Right atrium auricular region (tissue), 2 donors: ENCODE results near the gene SLC17A8. TPM values are rescaled to one million over a fixed set of nuclear protein-coding genes. Genes with fewer than 3 reads are reported as not detected.

Source experiments
- DNase-seq: peaks from one replicate; pipeline ENCODE4 v3.0.0-alpha.2; 2019; ENCODE audit warnings: low spot score
- H3K27ac ChIP-seq, 2 donors: fragments of 200-600 bp; sonication (generic); 1 replicate in 1 of 2; 2 replicates in 1 of 2; pipeline ENCODE4 v1.5.1; 2016 to 2019
- H3K27me3 ChIP-seq, 2 donors: fragments of 200-600 bp; sonication (generic); one replicate each; pipeline versions ENCODE4 v1.5.1 to v1.6.0; 2017 to 2019
- H3K36me3 ChIP-seq: fragments of 200-600 bp; sonication (generic); one replicate; pipeline ENCODE4 v1.5.1; 2016
- H3K4me1 ChIP-seq, 2 donors: fragments of 200-600 bp; sonication (generic); one replicate each; pipeline versions ENCODE4 v1.5.1 to v1.6.0; 2017 to 2019
- H3K4me3 ChIP-seq, 2 donors: fragments of 200-600 bp; sonication (generic); 1 replicate in 1 of 2; 2 replicates in 1 of 2; pipeline ENCODE4 v1.5.1; 2017 to 2019; ENCODE audit warnings: mild to moderate bottlenecking in 1 of 2, moderate library complexity in 1 of 2
- H3K9me3 ChIP-seq, 2 donors: fragments of 200-600 bp; sonication (generic); one replicate each; pipeline ENCODE4 v1.5.1; 2019
- CTCF ChIP-seq, 2 donors: fragments of 200-600 bp; sonication (generic); IDR thresholded peaks; one replicate each; pipeline ENCODE4 v1.5.1; 2019; ENCODE audit warnings: antibody characterized with exemption in 2 of 2
- total RNA-seq, 2 donors: library from RNA; depleted of rRNA; stranded (reverse); fragments of >200 nt; gene quantifications; one replicate each; pipeline ENCODE4 v1.1.0, GENCODE V29; 2016

The SLC17A8 gene
- total RNA-seq, 2 donors from 2014 or later: not detected

- DNase-seq: no peak
- H3K27me3 ChIP-seq: no peaks in the 10 kb centered on the region
- no peak overlapping the region for H3K27ac ChIP-seq
- no peak for TF ChIP-seq CTCF (IDR thresholded peaks at IDR 0.05)
- H3K4me1 ChIP-seq: no peaks in the 10 kb centered on the region
- H3K4me3 ChIP-seq: no peak overlapping the region
- H3K9me3 ChIP-seq: no peaks in the 10 kb centered on the region
- no peaks in the 10 kb centered on the region for H3K36me3 ChIP-seq
Measured at GRCh38 chr12:100345020-100345767, 11.7 kb upstream of the SLC17A8 start.

- no peaks in the 10 kb centered on the region for H3K9me3 ChIP-seq
- H3K36me3 ChIP-seq: no peaks in the 10 kb centered on the region
- no peak for DNase-seq
- no peak overlapping the region for H3K4me3 ChIP-seq
- H3K27ac ChIP-seq: no peak overlapping the region
- no peak for TF ChIP-seq CTCF (IDR thresholded peaks at IDR 0.05)
- no peaks in the 10 kb centered on the region for H3K27me3 ChIP-seq
- no peaks in the 10 kb centered on the region for H3K4me1 ChIP-seq
Measured at GRCh38 chr12:100346660-100347059, 10.2 kb upstream of the SLC17A8 start.

- Histone ChIP-seq H3K4me1 (no peaks in the 10 kb centered on the region), H3K27ac (no peak overlapping the region), H3K9me3 (no peaks in the 10 kb centered on the region), H3K36me3 (no peaks in the 10 kb centered on the region), H3K4me3 (no peak overlapping the region), H3K27me3 (no peaks in the 10 kb centered on the region)
- no peak for DNase-seq
- TF ChIP-seq CTCF (IDR thresholded peaks at IDR 0.05): peak in 1 of 2 donors; percentile 55
Measured at GRCh38 chr12:100348657-100349454, 8.0 kb upstream of the SLC17A8 start.

GRCh38 chr12:100359248-100359647 lies 2.4 kb downstream of the SLC17A8 start:
- H3K4me3 ChIP-seq: no peak overlapping the region
- no peak for TF ChIP-seq CTCF (IDR thresholded peaks at IDR 0.05)
- no peaks in the 10 kb centered on the region for H3K36me3 ChIP-seq
- no peaks in the 10 kb centered on the region for H3K4me1 ChIP-seq
- no peaks in the 10 kb centered on the region for H3K9me3 ChIP-seq
- no peak for DNase-seq
- no peaks in the 10 kb centered on the region for H3K27me3 ChIP-seq
- no peak overlapping the region for H3K27ac ChIP-seq

- DNase-seq: no peak
- Histone ChIP-seq H3K27ac (no peak overlapping the region), H3K4me1 (no peaks in the 10 kb centered on the region), H3K4me3 (no peak overlapping the region), H3K36me3 (no peaks in the 10 kb centered on the region), H3K27me3 (no peaks in the 10 kb centered on the region), H3K9me3 (no peaks in the 10 kb centered on the region)
- no peak for TF ChIP-seq CTCF (IDR thresholded peaks at IDR 0.05)
Measured at GRCh38 chr12:100359822-100360221, 2.9 kb downstream of the SLC17A8 start.
